GM19463 (cell line): ENCODE data around the gene POLDIP3.

Experiments used
- ATAC-seq: cut with Tn5 transposase; IDR thresholded peaks from one replicate; pipeline ENCODE4 v1.9.1; 2021; ENCODE audit warnings: mild to moderate bottlenecking, moderate library complexity; ENCODE audit not compliant: unreplicated experiment

The POLDIP3 gene, protein sequence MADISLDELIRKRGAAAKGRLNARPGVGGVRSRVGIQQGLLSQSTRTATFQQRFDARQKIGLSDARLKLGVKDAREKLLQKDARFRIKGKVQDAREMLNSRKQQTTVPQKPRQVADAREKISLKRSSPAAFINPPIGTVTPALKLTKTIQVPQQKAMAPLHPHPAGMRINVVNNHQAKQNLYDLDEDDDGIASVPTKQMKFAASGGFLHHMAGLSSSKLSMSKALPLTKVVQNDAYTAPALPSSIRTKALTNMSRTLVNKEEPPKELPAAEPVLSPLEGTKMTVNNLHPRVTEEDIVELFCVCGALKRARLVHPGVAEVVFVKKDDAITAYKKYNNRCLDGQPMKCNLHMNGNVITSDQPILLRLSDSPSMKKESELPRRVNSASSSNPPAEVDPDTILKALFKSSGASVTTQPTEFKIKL

DNA sequence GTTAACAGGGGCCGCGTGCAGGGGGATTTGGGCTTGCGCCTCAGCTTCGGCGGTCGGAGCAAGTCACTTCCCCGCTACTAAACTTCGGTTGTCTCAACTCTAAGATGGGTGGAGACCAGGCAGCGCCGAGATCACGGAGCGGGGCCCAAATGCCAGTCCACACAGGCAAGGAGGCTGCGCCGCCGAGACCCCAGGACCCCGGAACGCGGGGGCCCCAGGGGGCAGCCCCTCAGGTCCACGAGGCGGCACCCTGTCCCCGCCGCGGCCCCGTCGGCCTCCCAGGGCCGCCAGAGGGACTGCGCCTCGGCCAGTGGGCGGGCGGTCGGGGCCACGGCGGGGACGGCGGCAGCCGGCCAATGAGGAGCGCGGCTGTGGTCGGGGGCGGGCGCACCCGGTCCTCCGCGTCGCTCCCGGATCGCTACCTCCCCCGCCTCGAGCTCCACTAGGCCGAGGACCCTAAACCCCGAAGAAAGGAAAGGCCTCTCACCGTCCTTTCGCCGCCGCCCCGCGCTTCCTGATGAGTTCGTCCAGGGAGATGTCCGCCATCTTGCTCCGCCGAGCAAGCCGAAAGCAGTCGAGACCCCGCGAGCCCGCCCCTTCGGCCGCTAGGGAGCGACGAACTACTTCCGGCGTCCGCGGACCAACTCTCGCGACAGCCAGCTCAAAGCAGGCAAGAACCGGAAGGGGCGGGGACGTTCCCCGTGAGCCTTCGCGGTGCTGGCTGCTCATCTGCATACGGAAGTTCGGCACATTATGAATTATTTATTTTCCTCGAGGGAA is at the start of gene POLDIP3:
POLDIP3 (minus strand) TSS at position 572 of the 780 bp plus-strand sequence; CDS start at position 546, 26 bp downstream.
- ATAC-seq: peak; percentile 65

DNA sequence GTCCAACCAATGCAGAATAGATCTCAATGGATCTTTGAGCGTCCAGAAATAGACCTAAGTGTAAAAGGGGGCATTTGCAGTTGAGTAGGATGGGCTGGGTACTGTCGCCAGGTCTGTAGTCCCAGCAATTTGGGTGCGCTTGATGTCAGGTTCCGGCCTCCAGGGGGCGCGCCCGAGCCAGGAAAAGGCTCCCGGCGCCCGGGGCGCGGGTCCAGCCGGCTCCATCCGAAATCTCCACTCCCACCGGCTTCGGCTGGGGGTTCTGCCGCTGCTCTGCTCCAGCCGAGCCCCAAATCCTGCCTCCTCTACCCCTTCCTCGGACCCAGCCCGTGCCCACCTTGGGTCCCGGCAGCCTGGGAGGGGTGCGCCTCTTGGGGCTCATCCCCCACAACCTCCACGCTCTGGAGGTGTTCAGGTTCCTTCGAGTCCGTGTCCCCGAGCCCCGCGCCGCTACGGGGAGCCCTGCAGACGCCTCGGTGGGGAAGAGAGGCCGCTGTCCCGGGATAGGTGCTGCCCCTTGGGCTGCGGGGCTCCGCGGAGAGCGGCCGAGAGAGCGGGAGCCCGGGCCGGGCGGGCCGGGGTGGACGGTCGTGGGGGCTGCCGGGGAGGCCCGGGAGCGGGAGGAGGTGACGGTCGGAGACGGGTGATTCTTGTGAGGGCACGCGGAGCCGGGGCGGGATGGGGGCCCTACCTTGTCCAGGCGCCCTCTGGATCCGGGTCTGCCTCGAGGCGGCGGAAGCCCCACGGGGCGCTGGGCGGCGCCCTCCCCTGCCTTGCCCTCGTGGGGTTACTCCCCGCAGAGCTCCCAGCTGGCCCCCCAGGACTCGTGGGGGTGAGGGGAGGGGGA is 47.5 kb upstream of the POLDIP3 start:
- peak; percentile 49 for ATAC-seq

DNA sequence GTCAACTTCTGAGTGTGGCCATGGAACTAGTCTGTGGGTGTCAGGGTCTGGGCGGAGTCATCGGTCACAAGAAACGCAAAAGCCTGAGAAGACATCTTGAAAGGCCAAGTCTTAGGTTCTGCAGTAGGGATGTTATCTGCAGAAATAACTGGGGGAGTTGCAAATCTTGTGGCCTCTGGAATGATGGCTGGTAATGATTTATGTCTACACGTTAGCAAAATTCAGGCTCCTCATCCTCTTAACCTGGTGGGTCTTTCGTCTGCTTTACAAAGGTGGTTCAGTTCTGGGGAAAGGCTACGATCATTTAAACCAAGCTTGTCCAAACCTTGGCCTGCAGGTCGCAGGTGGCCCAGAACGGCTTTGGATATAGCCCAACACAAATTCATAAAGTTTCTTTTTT is 41.9 kb upstream of the POLDIP3 start:
- no peak for ATAC-seq

DNA sequence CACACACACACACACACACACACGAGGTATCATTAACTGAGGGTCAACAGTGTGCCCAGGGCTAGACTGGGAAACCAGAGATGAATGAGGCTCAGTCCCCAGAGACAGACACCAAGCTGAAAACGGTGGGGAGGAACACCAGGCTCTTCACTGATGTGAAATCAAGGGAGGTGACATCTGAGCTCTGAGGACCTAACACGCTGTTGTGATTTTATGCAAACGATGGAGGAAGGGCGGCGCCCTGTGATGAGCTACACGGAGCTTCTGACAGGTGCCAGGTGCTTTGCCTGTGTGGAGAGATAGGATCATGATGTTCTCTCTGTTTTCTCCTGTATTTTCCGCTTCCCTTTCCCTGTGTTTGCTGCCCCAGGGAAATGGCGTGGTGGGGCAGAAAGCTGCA is 41.0 kb upstream of the POLDIP3 start:
- ATAC-seq: no peak

DNA sequence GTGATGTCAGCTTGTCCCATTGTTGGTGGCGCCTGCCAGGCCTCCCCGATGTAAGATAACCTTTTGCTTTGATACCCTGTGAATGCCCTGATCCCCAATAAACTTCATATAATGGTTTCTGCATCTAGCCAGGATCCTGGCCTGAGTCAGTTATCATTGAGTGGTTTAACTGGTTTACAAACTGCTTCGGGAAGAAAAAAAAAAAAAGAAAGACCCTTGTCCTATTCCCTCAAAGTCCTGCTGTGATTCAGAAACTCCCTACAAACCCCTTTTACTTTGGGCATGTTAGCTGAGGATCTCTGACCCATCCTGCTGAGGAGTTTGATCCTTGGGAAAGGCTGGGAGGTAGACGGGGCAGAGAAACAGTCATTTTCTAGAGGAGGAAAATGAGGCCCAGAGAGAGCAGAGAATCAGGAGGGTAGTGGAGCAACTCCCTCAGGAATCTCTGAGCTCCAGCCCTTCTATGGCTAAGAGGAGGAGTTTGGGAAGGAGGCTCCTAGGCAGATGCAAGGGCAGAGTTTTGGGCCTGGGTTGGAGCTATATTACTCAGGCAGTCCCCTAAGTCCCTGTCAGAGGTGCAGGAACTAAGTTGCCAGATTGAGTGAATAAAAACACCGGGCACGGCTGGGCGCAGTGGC is 39.9 kb upstream of the POLDIP3 start:
- no peak for ATAC-seq

DNA sequence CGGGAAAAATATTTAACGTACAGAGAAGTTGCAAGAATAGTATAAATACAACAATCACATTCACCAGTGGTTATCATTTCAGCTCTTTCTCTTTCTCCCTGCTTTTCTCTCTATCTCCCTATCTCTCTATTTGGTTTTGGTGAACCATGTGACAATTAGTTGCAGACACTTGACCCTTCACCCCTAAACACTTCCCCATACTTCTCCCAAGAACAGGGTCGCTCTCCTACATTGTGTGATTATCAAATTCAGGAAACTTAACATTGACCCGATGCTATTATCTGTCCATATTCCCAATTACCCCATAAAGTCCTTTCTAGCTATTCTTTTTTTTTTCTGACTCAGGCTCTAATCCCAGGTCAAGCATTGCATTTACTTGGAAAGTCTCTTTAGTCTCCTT is 39.3 kb upstream of the POLDIP3 start:
- ATAC-seq: no peak

DNA sequence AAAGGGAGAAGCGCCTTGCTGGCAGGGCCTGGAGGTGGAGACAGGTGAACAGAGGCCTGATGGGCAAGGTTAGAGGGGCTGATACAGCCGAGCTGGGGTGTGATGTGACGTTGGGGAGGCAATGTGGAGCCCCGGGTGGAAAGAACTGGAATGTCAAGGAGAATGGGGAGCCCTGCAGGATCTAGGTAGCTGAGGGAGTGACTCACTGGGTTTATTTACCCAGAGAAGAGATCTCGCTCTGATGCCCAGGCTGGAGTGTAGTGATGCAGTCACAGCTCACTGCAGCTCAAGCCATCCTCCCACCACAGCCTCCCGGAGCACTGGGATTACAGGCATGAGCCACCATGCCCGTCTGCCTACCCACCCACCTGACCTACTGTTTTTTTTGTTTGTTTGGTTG is 36.5 kb upstream of the POLDIP3 start:
- ATAC-seq: no peak

DNA sequence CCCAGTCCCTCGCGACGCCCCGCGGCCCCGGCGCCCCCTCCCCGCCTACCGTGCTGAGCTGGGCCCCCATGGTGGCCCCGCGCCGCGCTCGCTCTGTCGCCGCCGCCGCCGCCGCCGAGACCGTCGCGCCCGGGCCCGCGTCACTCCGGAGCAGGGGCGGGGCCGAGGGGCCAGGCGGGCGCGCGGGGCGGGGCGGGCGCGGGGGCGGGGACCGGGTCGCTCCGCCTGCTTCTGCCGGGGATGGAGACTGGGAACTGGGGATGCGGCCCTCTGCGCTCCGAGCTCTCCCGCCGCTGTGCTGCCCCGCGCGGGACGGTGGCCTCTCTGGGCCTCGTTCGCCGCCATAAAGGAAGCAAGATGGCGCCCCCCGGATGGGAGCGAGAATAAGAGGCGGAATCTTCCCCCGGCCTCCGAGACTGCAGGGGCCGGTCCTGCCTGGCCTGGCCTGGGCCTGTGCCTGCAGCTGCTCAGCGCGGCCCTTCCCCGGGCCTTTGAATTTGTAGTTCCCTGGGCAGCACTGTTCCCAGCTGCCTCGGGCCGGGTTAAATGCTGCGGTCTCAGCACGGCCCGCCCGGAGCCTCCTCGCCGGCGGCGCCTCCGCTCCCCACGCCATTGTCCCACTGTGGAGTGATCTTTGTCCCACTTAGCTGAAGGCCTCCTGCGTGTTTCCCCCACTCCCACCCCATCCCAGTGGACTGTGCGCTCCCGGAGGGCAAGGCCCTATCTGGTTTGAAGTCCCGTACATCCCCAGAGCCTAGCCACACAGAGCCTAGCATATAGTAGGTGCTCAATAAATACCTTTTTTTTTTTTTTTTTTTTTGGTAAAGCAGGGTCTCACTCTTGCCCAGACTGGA is 34.8 kb upstream of the POLDIP3 start, which contains the start of gene CYB5R3:
CYB5R3 (minus strand) TSS at position 147 of the 854 bp plus-strand sequence; CDS start at position 70, 77 bp downstream.
- ATAC-seq: peak; percentile 65

DNA sequence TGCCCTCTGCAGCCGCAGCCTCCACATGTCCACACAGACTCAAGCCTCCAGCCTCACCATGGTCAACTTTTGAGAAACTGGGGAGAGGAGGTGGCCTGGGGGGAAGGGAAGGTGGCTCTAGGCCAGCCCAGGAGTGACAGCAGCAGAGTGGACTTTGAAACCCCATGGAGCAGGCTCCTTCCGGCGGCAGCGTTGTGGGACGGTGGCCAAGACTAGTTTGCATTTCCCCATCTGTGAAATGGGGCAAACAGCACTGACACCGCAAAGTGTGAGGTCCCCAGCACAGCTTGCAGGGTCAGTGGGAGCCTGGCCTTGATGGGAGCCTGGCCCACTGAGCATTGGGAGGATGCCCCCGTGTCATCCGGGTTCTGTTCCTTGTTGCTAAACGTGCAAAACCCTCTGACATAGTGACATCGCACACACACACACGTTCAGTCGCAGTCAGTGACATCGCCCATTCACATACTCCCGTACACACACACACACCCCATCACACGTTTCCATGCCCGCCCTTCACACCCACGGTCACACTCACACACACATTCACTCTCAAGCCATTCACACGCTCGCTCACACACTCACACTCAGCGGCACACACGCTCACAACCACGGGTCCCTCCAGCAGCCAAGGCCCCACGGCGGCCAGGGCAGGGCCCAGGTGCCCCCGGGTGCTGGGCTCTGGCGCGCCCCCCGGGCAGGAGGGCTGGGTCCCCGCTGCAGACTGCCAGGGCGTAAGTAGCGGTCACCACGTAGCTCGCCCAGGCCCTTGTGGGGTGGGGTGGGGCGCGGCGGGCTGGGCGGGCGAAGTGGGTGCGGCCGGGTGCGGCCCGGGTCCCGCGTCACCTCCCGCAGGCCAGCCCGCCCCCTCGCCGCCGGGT is 33.9 kb upstream of the POLDIP3 start:
- peak; percentile 50 for ATAC-seq

DNA sequence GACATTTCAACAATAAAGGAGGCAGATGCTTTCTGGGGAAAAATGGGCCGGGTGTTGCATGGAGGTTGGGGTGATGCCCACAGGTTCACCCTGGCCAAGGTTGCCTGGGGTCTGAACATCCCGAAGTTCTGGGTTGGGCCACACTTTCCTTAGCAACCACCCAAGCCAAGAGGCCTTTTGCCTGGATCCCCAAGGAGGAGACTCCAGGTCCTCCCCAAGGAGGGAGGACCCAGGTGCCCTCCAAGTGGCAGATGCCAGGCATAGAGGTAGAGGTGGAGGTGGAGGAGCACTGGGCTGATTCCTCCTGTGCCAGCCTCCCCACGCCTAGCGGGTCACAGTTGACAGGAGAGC is 33.3 kb upstream of the POLDIP3 start:
- no peak for ATAC-seq

DNA sequence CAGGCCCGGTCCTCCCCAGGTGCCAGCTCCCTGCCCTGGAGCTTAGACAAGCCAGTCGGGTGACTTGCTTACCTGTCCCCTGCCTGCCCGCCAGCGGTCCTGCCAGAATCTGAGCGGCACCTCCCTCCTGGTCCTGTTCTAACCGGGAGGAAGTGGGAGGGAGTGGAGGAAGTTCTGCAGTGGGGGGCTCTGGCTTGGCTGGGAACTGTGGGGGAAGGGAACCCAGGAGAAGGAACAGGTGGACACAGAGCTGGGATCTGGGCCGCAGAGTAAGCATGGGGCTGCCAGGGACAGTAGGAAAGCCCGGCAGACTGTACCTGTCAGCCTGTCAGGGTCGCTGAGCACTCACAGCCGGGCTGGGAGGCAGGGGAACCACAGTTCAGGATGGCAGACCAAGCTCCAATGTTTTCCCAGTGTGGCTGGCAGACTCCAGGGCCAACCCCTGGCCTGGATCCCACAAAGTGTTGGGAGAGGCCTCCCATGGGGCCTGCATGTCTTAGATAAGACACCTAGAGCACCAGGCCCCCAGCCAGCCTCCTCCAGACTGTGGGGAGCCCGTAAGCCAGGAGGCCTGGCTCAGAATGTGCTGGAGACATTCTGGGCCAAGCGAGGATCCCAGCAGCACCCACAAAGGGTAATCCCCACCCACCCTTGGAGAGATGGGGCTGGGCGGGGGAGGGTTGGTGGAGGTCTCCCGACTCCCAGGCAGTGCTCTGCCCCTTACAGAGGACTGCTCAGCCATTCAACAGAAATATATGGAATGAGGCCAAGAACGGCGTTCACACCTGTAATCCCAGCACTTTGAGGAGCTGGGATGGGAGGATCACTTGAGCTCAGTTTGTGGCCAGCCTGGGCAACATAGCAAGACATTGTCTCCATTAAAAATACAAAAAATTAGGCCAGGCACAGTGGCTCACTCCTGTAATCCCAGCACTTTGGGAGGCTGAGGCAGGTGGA is 32.2 kb upstream of the POLDIP3 start:
- no peak for ATAC-seq

DNA sequence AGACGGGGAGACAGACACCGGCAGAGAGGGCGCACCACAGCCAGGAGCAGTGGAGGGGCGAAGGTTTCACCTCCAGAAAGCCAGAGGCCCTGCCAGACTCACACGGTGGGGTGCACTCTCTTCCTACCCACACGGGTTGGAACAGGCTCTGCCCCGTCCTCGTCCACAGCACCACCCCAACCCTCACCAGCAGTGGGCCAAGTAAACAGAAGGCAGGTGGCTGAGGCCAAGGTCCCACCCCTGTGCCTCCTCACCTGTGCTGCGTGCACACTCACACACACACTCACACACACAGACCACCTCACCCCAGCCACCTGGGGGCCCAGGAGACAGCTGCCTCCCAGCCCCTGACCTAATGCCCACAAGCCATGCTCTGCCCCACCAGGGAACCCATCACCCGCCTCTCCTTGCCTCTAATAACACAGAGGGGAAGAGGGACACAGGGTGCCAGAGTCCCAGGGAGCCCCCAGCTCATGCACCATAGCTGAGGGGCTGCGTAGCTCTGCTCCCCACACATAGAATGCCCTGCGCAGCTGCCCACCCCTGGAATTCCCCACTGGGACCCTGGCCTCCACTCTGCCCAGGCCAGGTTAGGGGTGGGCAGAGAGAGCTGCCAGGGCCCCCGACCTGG is 31.4 kb upstream of the POLDIP3 start:
- no peak for ATAC-seq

DNA sequence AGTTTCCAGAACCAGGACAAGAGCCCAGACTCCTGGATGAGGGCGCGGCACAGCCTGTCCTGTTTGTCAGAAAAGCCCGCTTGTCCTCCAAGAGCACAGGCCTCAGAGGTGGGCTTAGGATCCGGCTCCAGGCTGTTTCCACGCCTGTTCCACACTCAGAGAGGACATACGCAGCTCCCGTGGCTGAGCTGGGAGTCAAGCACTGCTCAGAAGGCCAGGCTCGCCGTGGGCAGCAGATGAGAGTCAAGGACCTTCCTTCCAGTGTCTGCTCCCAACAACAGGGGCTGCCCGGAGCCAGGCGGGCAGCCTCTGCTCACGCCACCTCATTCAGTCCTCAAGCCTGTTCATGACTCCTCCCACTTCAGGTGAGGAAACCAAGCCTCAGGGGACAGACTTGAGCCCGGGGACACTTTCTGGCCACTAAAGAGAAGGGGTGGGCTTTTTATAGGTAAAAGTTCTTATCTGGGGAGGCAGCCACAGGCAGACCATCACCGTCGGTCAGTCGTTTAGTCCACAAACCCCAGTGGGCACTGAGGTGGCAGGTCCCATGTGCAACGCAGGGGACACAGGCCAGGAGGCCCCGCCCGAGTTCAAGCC is 30.8 kb upstream of the POLDIP3 start:
- ATAC-seq: no peak

DNA sequence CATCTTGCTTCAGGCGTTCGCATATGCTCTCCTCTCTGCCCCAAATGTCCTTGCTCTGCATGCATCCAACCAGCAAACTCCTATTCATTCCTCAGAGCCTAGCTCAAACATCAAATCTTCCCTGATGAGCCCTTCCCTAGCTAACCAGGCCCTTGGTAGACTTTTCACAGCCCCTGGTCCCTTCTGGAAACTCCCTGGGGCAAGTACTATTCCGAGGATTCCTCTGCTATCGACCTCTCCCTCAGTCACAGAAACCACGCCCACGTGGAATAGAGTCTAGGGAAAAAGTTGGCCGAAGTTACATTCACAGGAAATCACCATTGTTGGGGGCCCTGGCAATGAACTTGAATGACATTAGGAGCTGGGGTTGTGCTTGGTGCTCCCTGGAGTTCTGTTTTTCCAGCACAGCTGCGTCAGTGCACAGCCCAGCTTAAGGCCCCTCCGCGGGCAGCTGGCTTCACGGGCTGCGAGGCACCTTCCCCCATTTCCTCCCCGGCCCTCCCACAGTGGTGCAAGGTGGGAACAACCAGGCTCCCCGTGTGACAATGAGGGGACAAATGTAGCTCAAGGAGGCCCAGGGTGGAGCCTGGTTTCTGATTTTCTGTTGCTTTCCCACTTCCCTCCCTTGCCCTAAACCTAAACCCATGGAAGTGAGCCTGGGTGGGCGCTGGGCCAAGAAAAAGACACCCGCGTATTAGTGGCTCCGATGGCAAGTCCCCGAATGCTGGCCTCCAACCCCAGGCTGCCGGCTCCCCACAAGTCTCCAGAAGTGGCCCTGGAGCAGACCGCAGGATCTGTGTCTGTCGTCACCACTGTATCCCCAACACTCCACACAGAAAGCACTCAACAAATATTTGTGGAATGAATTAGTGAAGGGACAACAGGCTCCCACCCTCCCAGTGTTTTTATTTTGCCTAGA is 30.0 kb upstream of the POLDIP3 start:
- ATAC-seq: no peak

DNA sequence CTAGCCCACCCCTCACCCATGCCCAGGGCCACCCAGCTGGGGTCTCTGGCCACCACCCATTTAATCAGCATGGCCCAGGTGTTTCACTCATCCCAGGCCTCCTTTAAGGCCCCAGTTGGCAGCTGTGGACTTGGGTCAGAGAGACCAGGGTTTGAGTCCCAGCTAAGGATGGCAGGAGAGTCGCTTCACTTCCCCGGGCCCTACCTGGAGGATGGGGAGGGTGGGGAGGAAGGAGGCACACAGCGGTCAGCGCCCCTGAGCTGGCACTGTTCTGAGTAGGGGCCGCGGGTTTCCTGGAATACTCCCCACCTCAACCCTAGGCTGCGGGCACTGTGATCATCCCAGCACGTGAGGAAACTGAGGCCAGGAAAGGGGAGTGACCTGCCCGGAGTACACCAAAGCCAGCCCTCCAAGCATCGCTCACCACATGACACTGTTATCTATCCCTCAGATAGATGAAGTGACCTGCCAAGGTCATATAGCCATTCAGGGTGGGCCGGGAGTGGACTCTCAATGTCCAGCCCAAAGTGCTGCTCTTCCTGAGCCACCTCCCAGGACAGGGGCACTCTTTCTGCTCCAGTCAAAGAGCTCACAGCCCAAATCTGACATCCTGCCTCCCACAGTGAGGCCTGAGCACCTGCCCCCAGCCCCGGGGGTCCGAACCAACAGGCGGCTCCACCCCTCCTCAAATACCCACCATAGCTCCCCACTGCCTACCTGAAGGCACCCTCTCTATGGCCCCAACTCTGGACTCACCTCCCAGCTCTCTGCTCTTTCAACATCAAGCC is 29.1 kb upstream of the POLDIP3 start:
- no peak for ATAC-seq
